Epithelial cell of proximal tubule (primary cell): ENCODE results near the gene SCAANT1. TPM values are rescaled to one million over a fixed set of nuclear protein-coding genes. Genes with fewer than 3 reads are reported as not detected.

ENCODE experiments used
- DNase-seq: peaks from one replicate; pipeline ENCODE4 v3.0.0-alpha.2; 2011; ENCODE audit warnings: low read depth
- H3K4me3 ChIP-seq: 2 replicates; pipeline ENCODE4 v1.5.1; 2011; ENCODE audit warnings: low read depth, mild to moderate bottlenecking, low read length
- CTCF ChIP-seq: conservative IDR thresholded peaks from 2 replicates; pipeline ENCODE4 v1.5.1; 2012; ENCODE audit warnings: low read depth, mild to moderate bottlenecking, low read length
- total RNA-seq: library from RNA; depleted of rRNA; stranded (reverse); fragments of >200 nt; gene quantifications from 2 replicates; pipeline ENCODE4 v1.2.3, GENCODE V29; 2015

The SCAANT1 gene
- total RNA-seq, 1 donor from 2014 or later: not detected

GRCh38 chr3:63891518-63891917, 20.7 kb downstream of the SCAANT1 start:
- no peak for TF ChIP-seq CTCF
- no peak overlapping the region for H3K4me3 ChIP-seq
- DNase-seq: no peak

GRCh38 chr3:63886858-63887257, 25.3 kb downstream of the SCAANT1 start:
- no peak for TF ChIP-seq CTCF
- no peak for DNase-seq
- no peak overlapping the region for H3K4me3 ChIP-seq

- no peak for DNase-seq
- H3K4me3 ChIP-seq: no peak overlapping the region
- TF ChIP-seq CTCF: no peak
Measured at GRCh38 chr3:63880653-63881052, 31.5 kb downstream of the SCAANT1 start.

GRCh38 chr3:63878394-63879060, 33.7 kb downstream of the SCAANT1 start:
- H3K4me3 ChIP-seq: no peak overlapping the region
- no peak for TF ChIP-seq CTCF
- DNase-seq: no peak

- DNase-seq: no peak
- H3K4me3 ChIP-seq: no peak overlapping the region
- no peak for TF ChIP-seq CTCF
Measured at GRCh38 chr3:63877737-63878393, 34.3 kb downstream of the SCAANT1 start.

GRCh38 chr3:63876260-63876659, 35.9 kb downstream of the SCAANT1 start:
- H3K4me3 ChIP-seq: no peak overlapping the region
- no peak for DNase-seq
- TF ChIP-seq CTCF: no peak

GRCh38 chr3:63875510-63875909, 36.7 kb downstream of the SCAANT1 start:
- H3K4me3 ChIP-seq: no peak overlapping the region
- no peak for DNase-seq
- TF ChIP-seq CTCF: no peak
